Heart left ventricle (tissue), 16 donors: Measurements from ENCODE around the gene POLR3B. TPM values are rescaled to one million over a fixed set of nuclear protein-coding genes. Genes with fewer than 3 reads are reported as not detected.

Experiments used
- ATAC-seq, 4 donors: fragments of 200-7000 bp; cut with Tn5 transposase; one replicate each; pipeline ENCODE4 v1.9.1; 2020 to 2022; ENCODE audit warnings: moderate library complexity in 4 of 4, mild to moderate bottlenecking in 3 of 4, moderate number of reproducible peaks in 1 of 4
- DNase-seq, 5 donors: peaks; one replicate each; pipeline ENCODE4 v3.0.0-alpha.2; 2020
- H3K27ac ChIP-seq, 12 donors: fragments of 200-600 bp; sonication (generic) in 4 of 12; one replicate each; pipeline versions ENCODE4 v1.5.0 to v1.8.0; 2016 to 2022; ENCODE audit warnings: mild to moderate bottlenecking in 2 of 12
- H3K27me3 ChIP-seq, 9 donors: fragments of 200-600 bp; sonication (generic) in 2 of 9; one replicate each; pipeline versions ENCODE4 v1.5.1 to v1.8.0; 2016 to 2022; ENCODE audit warnings: mild to moderate bottlenecking in 3 of 9
- H3K36me3 ChIP-seq, 9 donors: fragments of 200-600 bp; sonication (generic) in 2 of 9; one replicate each; pipeline versions ENCODE4 v1.5.0 to v1.8.0; 2018 to 2022; ENCODE audit warnings: mild to moderate bottlenecking in 2 of 9
- H3K4me1 ChIP-seq, 12 donors: fragments of 200-600 bp; sonication (generic) in 4 of 12; one replicate each; pipeline versions ENCODE4 v1.5.0 to v1.8.0; 2016 to 2022; ENCODE audit warnings: mild to moderate bottlenecking in 3 of 12
- H3K4me3 ChIP-seq, 12 donors: fragments of 200-600 bp; sonication (generic) in 4 of 12; one replicate each; pipeline versions ENCODE4 v1.5.0 to v1.8.0; 2017 to 2022; ENCODE audit warnings: mild to moderate bottlenecking in 9 of 12, moderate library complexity in 4 of 12
- H3K9me3 ChIP-seq, 12 donors: fragments of 200-600 bp; sonication (generic) in 4 of 12; one replicate each; pipeline versions ENCODE4 v1.5.0 to v1.8.0; 2016 to 2022; ENCODE audit warnings: mild to moderate bottlenecking in 1 of 12
- CTCF ChIP-seq, 12 donors: fragments of 200-600 bp; sonication (generic) in 4 of 12; IDR thresholded peaks; one replicate each; pipeline versions ENCODE4 v1.5.0 to v1.8.0; 2018 to 2022; ENCODE audit warnings: antibody characterized with exemption in 12 of 12, mild to moderate bottlenecking in 5 of 12
- POLR2A ChIP-seq, 2 donors: fragments of 450-650 bp; IDR thresholded peaks; one replicate each; pipeline ENCODE4 v1.6.1; 2017; ENCODE audit warnings: antibody characterized with exemption in 2 of 2, mild to moderate bottlenecking in 2 of 2, moderate library complexity in 2 of 2
- WGBS, 4 donors: extraction: QIAGEN DNeasy Blood & Tissue Kit in 2 of 4; methylation state at CpG; one replicate each; pipeline versions ENCODE4 v1.1.5 to v1.1.7; 2013 to 2018; 5-methylcytosine and 5-hydroxymethylcytosine counted together
- intact Hi-C, 10 donors: fragments of 100-400 bp; cut with DNase I; formaldehyde crosslinking; loops; one replicate each; pipeline versions ENCODE4 v1.11.1 to v1.14.2; 2022
- polyA plus RNA-seq, 2 donors: library from polyadenylated mRNA; stranded (reverse); fragments of 200-250 nt; gene quantifications; one replicate each; pipeline ENCODE4 v1.2.3, GENCODE V29; 2013
- total RNA-seq, 9 donors: library from RNA; depleted of rRNA in 2 of 9; stranded (reverse); fragments of >200 nt in 2 of 9; fragmentation: NEBNext Ultra II Directional in 3 of 9; extraction: Animal tissue kit (Norgen Biotek cat#: 25700) in 3 of 9; gene quantifications; one replicate each; pipeline versions ENCODE4 v1.1.0 to v1.2.4, GENCODE V29; 2016 to 2023
- donor health status: ischemic (EF 13 %, LVEDD 7.1; RV severe dilation, severe dysfunction).
- donor health status: healthy with polysubstance abuse.
- donor health status: DM: no; HTN: yes; CAD: no.
- donor health status: DM: no; HTN: no; CAD: no.
- donor health status: ischemic (EF 25% LVEDD 6.9; RV normal size, moderate dysfunction).
- donor health status: ischemic (EF 25% LVEDD 5.7; RV mildly dilated, moderate dysfunction).
- donor health status: healthy.
- donor health status: DM: yes; HTN: yes; CAD: no.
- donor health status: ischemic (EF 35%, LVEDD 5.7; RV mildly dilated, moderate dysfunction).
- donor health status: nonischemic (EF 11% LVEDD 7.7; RV severe dilation, severe dysfunction).
- donor health status: DM: yes; HTN: yes; CAD: no.
- donor health status: PGD.
- donor health status: ischemic (EF 29% LVEDD 5.4; RV normal size, mild dysfunction).
- donor health status: nonischemic (EF 23%, LVEDD 6.1; RV moderate dilation, normal function).

POLR3B gene
- total and polyA plus RNA-seq, 11 donors = 2.5 to 12.3 (median 9.1) TPM

- peak in 3 of 4 donors; percentile 19 to 50 (median 27) for ATAC-seq
- Histone ChIP-seq H3K4me3 (peak overlapping the region; percentile 40 to 86 (median 70)), H3K9me3 (no peaks in the 10 kb centered on the region), H3K36me3 (no peaks in the 10 kb centered on the region), H3K27ac (peak overlapping the region; percentile 81 to 99 (median 96)), H3K27me3 (no peaks in the 10 kb centered on the region), H3K4me1 (peaks cover 0 to 31% (median 12%) of the 10 kb centered on the region in 12 donors)
- TF ChIP-seq POLR2A (IDR thresholded peaks at IDR 0.05) (no peak), CTCF (IDR thresholded peaks at IDR 0.05) (no peak)
- DNase-seq = peak in 4 of 5 donors; percentile 21 to 52 (median 40)
- intact Hi-C loops = loop anchor here in 1 of 10 donors (5.0 kb wide), 1 partner anchor 56 kb away; the partner anchor contains the start of gene TCP11L2
- 35 to 38% (median 36%) methylated on average over 17 of the region's 17 CpGs for WGBS, 4 donors
Observed at GRCh38 chr12:106358396-106359241, 1.1 kb downstream of the POLR3B start.

- H3K4me3 ChIP-seq = no peak overlapping the region
- H3K27ac ChIP-seq = no peak overlapping the region
- DNase-seq = no peak
- TF ChIP-seq CTCF (IDR thresholded peaks at IDR 0.05) (no peak), POLR2A (IDR thresholded peaks at IDR 0.05) (no peak)
- H3K4me1 ChIP-seq = peaks cover 0 to 31% (median 12%) of the 10 kb centered on the region in 12 donors
- peaks cover 0 to 5% (median 0%) of the 10 kb centered on the region in 9 donors for H3K36me3 ChIP-seq
- H3K9me3 ChIP-seq = no peaks in the 10 kb centered on the region
- intact Hi-C loops = loop anchor here in 1 of 10 donors (5.0 kb wide), 1 partner anchor 58 kb away; the partner anchor contains the start of gene TCP11L2
- ATAC-seq = no peak
- 69 to 73% (median 71%) methylated on average over 7 of the region's 7 CpGs for WGBS, 4 donors
- H3K27me3 ChIP-seq = no peaks in the 10 kb centered on the region
Observed at GRCh38 chr12:106359646-106360399, 2.3 kb downstream of the POLR3B start.

GRCh38 chr12:106360400-106360994 is 2.9 kb downstream of the POLR3B start:
- no peak overlapping the region for H3K4me3 ChIP-seq
- 92 to 95% (median 93%) methylated on average over 5 of the region's 5 CpGs for WGBS, 4 donors
- no peak overlapping the region for H3K27ac ChIP-seq
- intact Hi-C loops = no loop called here
- H3K4me1 ChIP-seq = peaks cover 0 to 31% (median 12%) of the 10 kb centered on the region in 12 donors
- ATAC-seq (no peak), DNase-seq (no peak)
- H3K27me3 ChIP-seq = no peaks in the 10 kb centered on the region
- TF ChIP-seq CTCF (IDR thresholded peaks at IDR 0.05) (no peak), POLR2A (IDR thresholded peaks at IDR 0.05) (no peak)
- peaks cover 0 to 8% (median 0%) of the 10 kb centered on the region in 9 donors for H3K36me3 ChIP-seq
- no peaks in the 10 kb centered on the region for H3K9me3 ChIP-seq
